Measurements from ENCODE around the gene IMMP2L.

The IMMP2L gene

DNA sequence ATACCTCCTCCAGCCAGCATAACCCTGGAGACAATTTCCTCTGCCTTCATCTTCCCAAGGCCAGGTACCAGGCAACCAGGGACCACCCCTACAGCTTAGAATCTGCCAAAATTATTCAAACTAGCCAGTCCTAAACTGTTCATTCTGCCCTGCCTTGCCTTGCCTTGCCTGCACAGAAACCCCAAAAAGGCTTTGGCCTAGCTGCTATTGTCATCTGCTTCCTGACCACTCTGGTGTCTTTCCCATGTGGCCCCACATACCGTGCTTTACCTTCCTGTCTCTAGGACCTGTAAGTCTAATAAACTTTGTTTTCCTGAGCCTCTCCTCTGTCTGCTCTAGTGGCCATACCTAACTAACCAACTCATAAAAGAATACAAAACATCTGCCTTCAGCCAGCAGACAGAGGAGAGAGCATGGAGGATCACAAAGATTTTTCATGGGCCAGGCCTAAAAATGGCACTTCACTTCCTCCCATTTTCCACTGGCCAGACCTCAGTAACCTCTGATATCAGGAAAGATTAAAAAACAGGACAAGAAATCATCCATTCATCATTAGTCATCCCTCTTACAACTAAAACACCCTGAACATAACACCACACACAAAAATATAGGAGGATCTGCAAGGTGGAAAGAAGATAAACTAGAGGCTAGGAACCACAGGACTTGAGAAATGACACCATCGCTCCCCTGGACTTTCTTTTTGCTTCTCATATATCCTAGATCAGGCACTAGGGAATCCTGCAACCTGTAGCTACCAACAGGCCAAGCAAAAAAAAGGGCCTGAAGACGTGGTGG is 51.5 kb downstream of the IMMP2L start:
- no peaks in the 10 kb centered on the region for H3K9me3 ChIP-seq (ENCODE audit: insufficient read depth, low read length, severe bottlenecking)
- ATAC-seq (ENCODE audit: insufficient read depth, low read depth) (no peak), DNase-seq (no peak)
- TF ChIP-seq, protein P1, sequence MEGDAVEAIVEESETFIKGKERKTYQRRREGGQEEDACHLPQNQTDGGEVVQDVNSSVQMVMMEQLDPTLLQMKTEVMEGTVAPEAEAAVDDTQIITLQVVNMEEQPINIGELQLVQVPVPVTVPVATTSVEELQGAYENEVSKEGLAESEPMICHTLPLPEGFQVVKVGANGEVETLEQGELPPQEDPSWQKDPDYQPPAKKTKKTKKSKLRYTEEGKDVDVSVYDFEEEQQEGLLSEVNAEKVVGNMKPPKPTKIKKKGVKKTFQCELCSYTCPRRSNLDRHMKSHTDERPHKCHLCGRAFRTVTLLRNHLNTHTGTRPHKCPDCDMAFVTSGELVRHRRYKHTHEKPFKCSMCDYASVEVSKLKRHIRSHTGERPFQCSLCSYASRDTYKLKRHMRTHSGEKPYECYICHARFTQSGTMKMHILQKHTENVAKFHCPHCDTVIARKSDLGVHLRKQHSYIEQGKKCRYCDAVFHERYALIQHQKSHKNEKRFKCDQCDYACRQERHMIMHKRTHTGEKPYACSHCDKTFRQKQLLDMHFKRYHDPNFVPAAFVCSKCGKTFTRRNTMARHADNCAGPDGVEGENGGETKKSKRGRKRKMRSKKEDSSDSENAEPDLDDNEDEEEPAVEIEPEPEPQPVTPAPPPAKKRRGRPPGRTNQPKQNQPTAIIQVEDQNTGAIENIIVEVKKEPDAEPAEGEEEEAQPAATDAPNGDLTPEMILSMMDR (IDR thresholded peaks at IDR 0.05; ENCODE audit: borderline replicate concordance, extremely low read depth, low read length, poor library complexity, severe bottlenecking): no peak
- no peak for TF ChIP-seq EZH2 (IDR thresholded peaks at IDR 0.05; ENCODE audit: borderline replicate concordance, low read depth, low read length, severe bottlenecking)
- H3K4me1 ChIP-seq (ENCODE audit: insufficient read depth, low read length): no peaks in the 10 kb centered on the region
- H3K4me3 ChIP-seq (ENCODE audit: low read depth in 1 of 2, low read length in 2 of 2): no peak overlapping the region
- H3K27me3 ChIP-seq (ENCODE audit: insufficient read depth, low read length, poor library complexity): no peaks in the 10 kb centered on the region
- no peak overlapping the region for H3K27ac ChIP-seq (ENCODE audit: low read length)
- no peaks in the 10 kb centered on the region for H3K36me3 ChIP-seq (ENCODE audit: insufficient read depth, low read length)
- H2AFZ ChIP-seq (ENCODE audit: low read depth, low read length): no peak overlapping the region
- no peak overlapping the region for H3K9ac ChIP-seq (ENCODE audit: low read depth, low read length)
- no peaks in the 10 kb centered on the region for H4K20me1 ChIP-seq (ENCODE audit: insufficient read depth, low read length)
- H3K79me2 ChIP-seq (ENCODE audit: insufficient read depth, low read length): no peaks in the 10 kb centered on the region
- H3K4me2 ChIP-seq (ENCODE audit: insufficient read depth, low read length): no peak overlapping the region

DNA sequence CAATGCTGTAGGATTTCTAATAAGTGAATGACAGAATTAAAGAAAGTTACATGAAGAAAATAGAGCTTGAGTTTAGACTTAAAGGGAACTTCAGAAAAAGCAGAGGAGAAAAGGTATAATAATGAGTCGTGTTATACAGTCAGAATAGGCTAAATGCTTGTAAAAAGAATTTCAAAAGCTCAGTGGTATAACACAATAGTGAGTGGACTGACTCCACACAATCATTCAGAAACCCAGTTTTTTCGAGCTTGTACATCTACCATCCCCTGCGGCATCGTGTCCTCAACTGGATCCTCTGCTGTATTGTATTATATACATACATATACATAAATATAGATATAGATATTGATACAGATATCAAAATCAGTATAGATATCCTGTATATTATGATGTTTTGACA is 52.2 kb downstream of the IMMP2L start:
- H3K9ac ChIP-seq (ENCODE audit: low read depth, low read length): no peak overlapping the region
- TF ChIP-seq, protein P1 (IDR thresholded peaks at IDR 0.05; ENCODE audit: borderline replicate concordance, extremely low read depth, low read length, poor library complexity, severe bottlenecking): no peak
- no peak for TF ChIP-seq EZH2 (IDR thresholded peaks at IDR 0.05; ENCODE audit: borderline replicate concordance, low read depth, low read length, severe bottlenecking)
- H3K4me1 ChIP-seq (ENCODE audit: insufficient read depth, low read length): no peaks in the 10 kb centered on the region
- H3K4me2 ChIP-seq (ENCODE audit: insufficient read depth, low read length): no peak overlapping the region
- no peak overlapping the region for H2AFZ ChIP-seq (ENCODE audit: low read depth, low read length)
- no peak overlapping the region for H3K27ac ChIP-seq (ENCODE audit: low read length)
- ATAC-seq (ENCODE audit: insufficient read depth, low read depth) (no peak), DNase-seq (no peak)
- H3K4me3 ChIP-seq (ENCODE audit: low read depth in 1 of 2, low read length in 2 of 2): no peak overlapping the region
- H3K36me3 ChIP-seq (ENCODE audit: insufficient read depth, low read length): no peaks in the 10 kb centered on the region
- H3K9me3 ChIP-seq (ENCODE audit: insufficient read depth, low read length, severe bottlenecking): no peaks in the 10 kb centered on the region
- no peaks in the 10 kb centered on the region for H4K20me1 ChIP-seq (ENCODE audit: insufficient read depth, low read length)
- no peaks in the 10 kb centered on the region for H3K27me3 ChIP-seq (ENCODE audit: insufficient read depth, low read length, poor library complexity)
- H3K79me2 ChIP-seq (ENCODE audit: insufficient read depth, low read length): no peaks in the 10 kb centered on the region

DNA sequence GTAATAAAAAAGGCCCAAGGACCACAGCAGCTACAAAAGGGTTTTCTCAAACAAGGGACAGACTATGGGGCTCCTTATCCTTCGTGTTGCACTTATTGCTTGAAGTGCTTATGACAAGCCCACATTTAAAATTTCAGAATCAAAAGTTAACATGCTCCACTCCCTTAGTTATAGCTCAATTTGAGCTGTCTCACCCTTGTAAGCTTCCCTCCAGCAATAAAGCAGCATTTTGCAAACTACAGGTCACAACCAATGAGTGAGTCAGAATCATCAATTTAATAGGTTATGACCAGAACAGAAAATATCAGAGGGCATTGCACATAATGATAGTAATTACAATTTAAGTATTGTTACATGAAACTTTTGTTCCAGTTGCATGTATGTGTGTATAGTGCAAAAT is 53.0 kb downstream of the IMMP2L start:
- no peak overlapping the region for H3K4me3 ChIP-seq (ENCODE audit: low read depth in 1 of 2, low read length in 2 of 2)
- ATAC-seq (ENCODE audit: insufficient read depth, low read depth) (no peak), DNase-seq (no peak)
- no peaks in the 10 kb centered on the region for H4K20me1 ChIP-seq (ENCODE audit: insufficient read depth, low read length)
- no peaks in the 10 kb centered on the region for H3K79me2 ChIP-seq (ENCODE audit: insufficient read depth, low read length)
- TF ChIP-seq, protein P1 (IDR thresholded peaks at IDR 0.05; ENCODE audit: borderline replicate concordance, extremely low read depth, low read length, poor library complexity, severe bottlenecking): no peak
- TF ChIP-seq EZH2 (IDR thresholded peaks at IDR 0.05; ENCODE audit: borderline replicate concordance, low read depth, low read length, severe bottlenecking): no peak
- no peak overlapping the region for H3K27ac ChIP-seq (ENCODE audit: low read length)
- H3K36me3 ChIP-seq (ENCODE audit: insufficient read depth, low read length): no peaks in the 10 kb centered on the region
- H3K9me3 ChIP-seq (ENCODE audit: insufficient read depth, low read length, severe bottlenecking): no peaks in the 10 kb centered on the region
- H3K27me3 ChIP-seq (ENCODE audit: insufficient read depth, low read length, poor library complexity): no peaks in the 10 kb centered on the region
- no peak overlapping the region for H3K9ac ChIP-seq (ENCODE audit: low read depth, low read length)
- H3K4me1 ChIP-seq (ENCODE audit: insufficient read depth, low read length): no peaks in the 10 kb centered on the region
- H2AFZ ChIP-seq (ENCODE audit: low read depth, low read length): no peak overlapping the region
- no peak overlapping the region for H3K4me2 ChIP-seq (ENCODE audit: insufficient read depth, low read length)
